Endothelial cell of umbilical vein (primary cell): ENCODE measurements around the gene DNAJC4. TPM values are rescaled to one million over a fixed set of nuclear protein-coding genes. Genes with fewer than 3 reads are reported as not detected.
"Not testable (repeated sequence)": the region's sequence is repeated elsewhere in the genome, so short reads cannot be mapped to it uniquely, and the experiment has no call there.

ENCODE experiments used
- BruUV-seq: library from RNA; stranded (reverse); fragments of 400-500 nt; replicated peaks from 2 replicates; lab custom pipeline; 2021; lab: Mats Ljungman, UMichigan
- CTCF ChIA-PET: fragments of 300-600, 350-600 bp; sonication (Branson Sonifier 250); formaldehyde crosslinking; loops from one replicate; lab custom pipeline; 2021; ENCODE audit warnings: antibody characterized with exemption, inconsistent platforms; lab: Charles Lee
- POLR2A ChIA-PET: fragments of 300-600, 350-600 bp; sonication (Branson Sonifier 250); formaldehyde crosslinking; loops from one replicate; lab custom pipeline; 2021; ENCODE audit warnings: antibody characterized with exemption, inconsistent platforms; lab: Charles Lee
- DNase-seq: peaks from one replicate; pipeline ENCODE4 v3.0.0-alpha.2; 2011; ENCODE audit warnings: low read depth, low spot score
- FAIRE-seq: peaks from 2 replicates; lab custom pipeline; 2011; peaks lifted over from hg19 to GRCh38; lab: Jason Lieb, UNC
- H2AFZ ChIP-seq: 2 replicates; pipeline ENCODE4 v1.6.0; 2012; ENCODE audit warnings: low read depth, low read length, control low read depth, inconsistent platforms
- H3K27ac ChIP-seq: 2 replicates; pipeline ENCODE4 v1.5.1; 2011; ENCODE audit warnings: low read depth, mild to moderate bottlenecking, control low read depth, low read length, moderate library complexity; ENCODE audit not compliant: insufficient read depth
- H3K27me3 ChIP-seq, 2 experiments: 2 replicates each; pipeline versions ENCODE4 v1.6.0 to v1.6.1; 2011; ENCODE audit warnings: low read length in 2 of 2, mixed read lengths in 1 of 2; ENCODE audit not compliant: control insufficient read depth in 2 of 2, insufficient read depth in 2 of 2
- H3K36me3 ChIP-seq, 2 experiments: 2 replicates in 1 of 2; 3 replicates in 1 of 2; pipeline ENCODE4 v1.5.1; 2011; ENCODE audit warnings: low read length in 2 of 2, mild to moderate bottlenecking in 1 of 2, moderate library complexity in 1 of 2; ENCODE audit not compliant: control insufficient read depth in 2 of 2, insufficient read depth in 2 of 2; ENCODE audit errors: extremely low read depth in 1 of 2
- H3K4me1 ChIP-seq: 3 replicates; pipeline ENCODE4 v1.5.1; 2011; ENCODE audit warnings: mild to moderate bottlenecking, low read length; ENCODE audit not compliant: control insufficient read depth, insufficient read depth; ENCODE audit errors: extremely low read depth
- H3K4me2 ChIP-seq: 2 replicates; pipeline ENCODE4 v1.6.1; 2011; ENCODE audit warnings: low read length, control low read depth, mixed read lengths; ENCODE audit not compliant: insufficient read depth
- H3K4me3 ChIP-seq, 3 experiments: fragments of 200-600 bp in 1 of 3; sonication (generic), shearing (Covaris generic) in 1 of 3; replicated peaks in 1 of 3; 2 replicates each; pipeline ENCODE4 v1.5.1; 2011 to 2016; ENCODE audit warnings: control low read depth in 3 of 3, low read length in 3 of 3, mild to moderate bottlenecking in 2 of 3, inconsistent platforms in 1 of 3, low read depth in 1 of 3, moderate library complexity in 1 of 3; ENCODE audit not compliant: insufficient read depth in 1 of 3
- H3K79me2 ChIP-seq: 2 replicates; pipeline ENCODE4 v1.6.0; 2012; ENCODE audit warnings: low read length, inconsistent platforms; ENCODE audit not compliant: control insufficient read depth, insufficient read depth
- H3K9ac ChIP-seq: replicated peaks from 2 replicates; pipeline ENCODE3; 2011; ENCODE audit warnings: low read length, control low read depth; ENCODE audit not compliant: insufficient read depth; ENCODE audit errors: extremely low read depth
- H3K9me1 ChIP-seq: replicated peaks from 3 replicates; pipeline ENCODE4 v1.6.0; 2011; ENCODE audit warnings: mild to moderate bottlenecking, low read length; ENCODE audit not compliant: control insufficient read depth, insufficient read depth; ENCODE audit errors: extremely low read depth
- H3K9me3 ChIP-seq: replicated peaks from 2 replicates; pipeline ENCODE4 v1.5.1; 2012; ENCODE audit warnings: low read length, inconsistent platforms; ENCODE audit not compliant: control insufficient read depth, insufficient read depth
- H4K20me1 ChIP-seq: replicated peaks from 2 replicates; pipeline ENCODE3; 2011; ENCODE audit warnings: mild to moderate bottlenecking, low read length; ENCODE audit not compliant: control insufficient read depth, insufficient read depth; ENCODE audit errors: extremely low read depth
- FOS ChIP-seq: IDR thresholded peaks from 2 replicates; pipeline ENCODE4 v1.6.1; 2011; ENCODE audit warnings: mild to moderate bottlenecking, low read length, moderate library complexity, borderline replicate concordance; ENCODE audit not compliant: insufficient read depth
- POLR2A ChIP-seq: IDR thresholded peaks from 2 replicates; pipeline ENCODE4 v1.6.1; 2012; ENCODE audit warnings: low read depth, mild to moderate bottlenecking, control low read depth, low read length
- POLR2AphosphoS5 ChIP-seq: IDR thresholded peaks from 2 replicates; pipeline ENCODE4 v1.6.1; 2012; ENCODE audit warnings: low read depth, mild to moderate bottlenecking, control low read depth, low read length, moderate library complexity; ENCODE audit not compliant: insufficient read depth
- dilution Hi-C: fragments of 300-500 bp; cut with MboI; formaldehyde crosslinking; loops from one replicate; pipeline ENCODE4 v1.15.0; 2019; ENCODE audit warnings: low sequenced_read_pairs; ENCODE audit not compliant: extremely low pct_ligation_motif_present
- intact Hi-C: fragments of 100-400 bp; cut with micrococcal nuclease; formaldehyde crosslinking; loops from one replicate; pipeline ENCODE4 v1.10.0; 2022
- polyA plus RNA-seq, 4 experiments: library from polyadenylated mRNA; depleted of rRNA in 3 of 4; stranded (reverse) in 3 of 4; unstranded in 1 of 4; fragments of >200 nt; gene quantifications; 2 replicates each; pipeline versions ENCODE4 v1.2.1 to v1.2.3, GENCODE V29; 2011 to 2012; ENCODE audit warnings: missing spikeins in 1 of 4
- total RNA-seq: library from RNA; stranded (reverse); gene quantifications from 2 replicates; pipeline ENCODE4 v1.2.3, GENCODE V29; 2021
- TF ChIP-seq, protein P1 (sequence below): IDR thresholded peaks from 2 replicates; pipeline ENCODE4 v1.6.1; 2011; ENCODE audit not compliant: insufficient read depth, insufficient read length

The DNAJC4 gene
- total and polyA plus RNA-seq, 2 donors (not counting 3 experiments of a cell fraction or from before 2014, with no cell fraction given), result 23.5 to 41.2 TPM

DNA sequence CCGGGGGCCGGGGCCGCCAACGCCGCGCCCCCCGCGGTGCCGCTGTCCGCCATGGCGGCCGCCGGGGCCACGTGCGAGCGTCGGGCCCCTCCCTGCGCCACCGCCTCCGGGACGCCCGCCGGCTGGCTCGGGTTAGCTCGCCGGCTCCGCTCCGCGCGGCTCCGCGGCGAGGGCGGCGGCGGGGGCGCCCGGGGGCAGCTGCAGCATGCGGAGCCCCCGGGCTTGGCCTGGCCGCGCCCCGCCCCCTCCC lies 16.2 kb downstream of the DNAJC4 start:
- CTCF ChIA-PET, result interaction anchor here (1.0 to 5.0 kb wide), 8 partner anchors 21 to 85 kb away, joined by 4 to 36 read pairs (median 6); partner anchors contain the start of genes CATSPERZ, ESRRA, PRDX5 and STIP1
- H3K9ac ChIP-seq, H3K4me2 ChIP-seq, dilution Hi-C loops, H2AFZ ChIP-seq, H4K20me1 ChIP-seq, H3K9me1 ChIP-seq, DNase-seq, H3K27ac ChIP-seq, BruUV-seq, FAIRE-seq, H3K27me3 ChIP-seq, H3K9me3 ChIP-seq: not testable (repeated sequence)
- intact Hi-C loops, result loop anchor here (2.0 kb wide), 1 partner anchor 38 kb away; the partner anchor contains the start of genes BAD and GPR137
- Histone ChIP-seq H3K4me3 (peak overlapping the region in 1 of 3 experiments; percentile 78), H3K36me3 (peaks cover 0 to 12% of the 10 kb centered on the region in 2 experiments), H3K79me2 (peaks cover 40% of the 10 kb centered on the region), H3K4me1 (peaks cover 23% of the 10 kb centered on the region)
- peak; percentile 40 for TF ChIP-seq POLR2AphosphoS5
- POLR2A ChIA-PET, result interaction anchor here (0.6 to 2.2 kb wide), 2 partner anchors 17 to 22 kb away, joined by 4 to 10 read pairs; no protein-coding TSS in a partner anchor

GRCh38 chr11:64246871-64247728 lies 16.8 kb downstream of the DNAJC4 start, which contains the start of gene PPP1R14B:
Gene PPP1R14B, minus strand, starts transcription at chr11:64246943. Its CDS starts 270 bp downstream, at chr11:64246673.
- FAIRE-seq, result peak; percentile 83
- H3K9ac ChIP-seq, result peak within 1 kb of the TSS; percentile 67
- H3K79me2 ChIP-seq, result peaks cover 42% of the 10 kb centered on the region
- H3K27me3 ChIP-seq, result no peaks in the 10 kb centered on the region
- TF ChIP-seq, protein P1, sequence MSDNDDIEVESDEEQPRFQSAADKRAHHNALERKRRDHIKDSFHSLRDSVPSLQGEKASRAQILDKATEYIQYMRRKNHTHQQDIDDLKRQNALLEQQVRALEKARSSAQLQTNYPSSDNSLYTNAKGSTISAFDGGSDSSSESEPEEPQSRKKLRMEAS, result peak; percentile 74
- TF ChIP-seq POLR2A (peak; percentile 14), FOS (no peak), POLR2AphosphoS5 (peak; percentile 74)
- POLR2A ChIA-PET, result interaction anchor here (0.6 to 2.2 kb wide), 2 partner anchors 16 to 21 kb away, joined by 4 to 10 read pairs; no protein-coding TSS in a partner anchor
- dilution Hi-C loops (no loop called here), intact Hi-C loops (loop anchor here (1.0 to 2.0 kb wide), 2 partner anchors 22 to 38 kb away; partner anchors contain the start of genes BAD and GPR137)
- peak; percentile 80 for DNase-seq
- no peaks in the 10 kb centered on the region for H3K9me3 ChIP-seq
- H3K9me1 ChIP-seq, result no peaks in the 10 kb centered on the region
- no peaks in the 10 kb centered on the region for H4K20me1 ChIP-seq
- peak within 1 kb of the TSS; percentile 47 for H3K27ac ChIP-seq
- CTCF ChIA-PET, result interaction anchor here (0.7 to 5.0 kb wide), 8 partner anchors 21 to 84 kb away, joined by 3 to 36 read pairs (median 6); partner anchors contain the start of genes CATSPERZ and ESRRA
- H3K4me1 ChIP-seq, result peaks cover 28% of the 10 kb centered on the region
- no TSS peak for BruUV-seq
- H3K4me2 ChIP-seq, result peak within 1 kb of the TSS; percentile 89
- peak within 1 kb of the TSS; percentile 35 for H2AFZ ChIP-seq
- H3K4me3 ChIP-seq, result peak within 1 kb of the TSS; percentile 67 to 78 (median 75)
- H3K36me3 ChIP-seq, result peaks cover 0 to 12% of the 10 kb centered on the region in 2 experiments
